ENCODE results near the gene LCN12. TPM values are rescaled to one million over a fixed set of nuclear protein-coding genes. Genes with fewer than 3 reads are reported as not detected.

LCN12 gene
- total RNA-seq, 1 experiment from 2014 or later: 4.2 TPM

DNA sequence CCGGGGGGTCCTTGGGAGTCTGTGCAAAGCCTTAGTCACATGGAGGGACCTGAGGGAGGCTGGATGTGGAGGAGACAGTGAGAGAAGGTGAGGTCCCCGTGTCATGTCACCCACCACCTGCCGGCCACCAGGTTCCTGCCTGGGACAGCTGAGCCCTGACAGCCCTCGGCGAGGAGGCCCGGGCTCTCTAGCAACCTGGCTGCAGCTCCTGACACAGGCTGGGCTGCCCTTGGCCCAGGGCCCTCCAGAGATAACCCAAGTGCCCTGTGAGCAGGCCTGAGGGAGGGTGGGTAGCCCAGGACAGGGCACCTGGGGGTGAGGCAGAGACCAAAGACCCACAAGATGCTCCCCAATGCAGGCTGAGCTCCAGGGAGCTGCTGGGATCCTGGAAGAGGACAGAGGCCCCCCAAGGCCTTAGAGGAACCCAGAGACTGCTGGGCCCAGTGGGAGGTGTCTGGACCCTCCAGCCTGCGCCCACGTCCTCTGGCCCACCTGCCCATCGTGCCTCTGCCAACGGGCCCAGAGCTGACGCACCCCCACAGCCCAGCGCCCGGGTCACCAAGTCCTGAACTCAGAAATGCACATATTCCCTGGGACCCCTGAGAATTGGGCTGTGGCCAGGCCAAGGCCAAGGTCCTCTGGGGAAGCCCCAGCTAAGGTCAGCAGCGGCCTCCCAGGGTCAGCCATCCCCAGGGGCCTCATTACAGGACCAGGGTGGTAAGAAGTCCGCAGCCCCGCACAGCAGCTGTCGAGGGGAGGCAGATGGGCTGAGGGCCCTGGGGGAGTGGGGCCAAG, 16.5 kb downstream of the LCN12 start:
- ATAC-seq: no peak
- H3K9ac ChIP-seq (ENCODE audit: low read length): no peak overlapping the region
- H3K4me1 ChIP-seq (ENCODE audit: control insufficient read depth in 1 of 2, insufficient read depth in 2 of 2, low read length in 2 of 2): peaks cover 11 to 24% of the 10 kb centered on the region in 2 experiments
- H3K27me3 ChIP-seq (ENCODE audit: insufficient read depth, low read length): no peaks in the 10 kb centered on the region
- BruUV-seq (replicated peaks): no TSS peak
- no peak overlapping the region for H2AFZ ChIP-seq (ENCODE audit: low read depth, low read length, poor library complexity, severe bottlenecking)
- H3K9me2 ChIP-seq (ENCODE audit: insufficient read depth): no peaks in the 10 kb centered on the region
- TF ChIP-seq, protein P1, sequence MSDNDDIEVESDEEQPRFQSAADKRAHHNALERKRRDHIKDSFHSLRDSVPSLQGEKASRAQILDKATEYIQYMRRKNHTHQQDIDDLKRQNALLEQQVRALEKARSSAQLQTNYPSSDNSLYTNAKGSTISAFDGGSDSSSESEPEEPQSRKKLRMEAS (IDR thresholded peaks at IDR 0.05): no peak
- no peak for TF ChIP-seq CBX3 (IDR thresholded peaks at IDR 0.05; ENCODE audit: low read depth)
- TF ChIP-seq POLR2AphosphoS5 (IDR thresholded peaks at IDR 0.05; ENCODE audit: low read depth, low read length): no peak
- no peak for TF ChIP-seq SRF (IDR thresholded peaks at IDR 0.05; ENCODE audit: low read depth)
- no peak for TF ChIP-seq ELF1 (IDR thresholded peaks at IDR 0.05; ENCODE audit: borderline replicate concordance, low read depth)
- no peak for TF ChIP-seq EZH2 (IDR thresholded peaks at IDR 0.05)
- TF ChIP-seq POLR2A (IDR thresholded peaks at IDR 0.05; ENCODE audit: borderline replicate concordance, extremely low read depth, insufficient read depth, insufficient read length): no peak
- TF ChIP-seq, protein P2, sequence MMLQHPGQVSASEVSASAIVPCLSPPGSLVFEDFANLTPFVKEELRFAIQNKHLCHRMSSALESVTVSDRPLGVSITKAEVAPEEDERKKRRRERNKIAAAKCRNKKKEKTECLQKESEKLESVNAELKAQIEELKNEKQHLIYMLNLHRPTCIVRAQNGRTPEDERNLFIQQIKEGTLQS (IDR thresholded peaks at IDR 0.05): no peak
- TF ChIP-seq, protein P3, sequence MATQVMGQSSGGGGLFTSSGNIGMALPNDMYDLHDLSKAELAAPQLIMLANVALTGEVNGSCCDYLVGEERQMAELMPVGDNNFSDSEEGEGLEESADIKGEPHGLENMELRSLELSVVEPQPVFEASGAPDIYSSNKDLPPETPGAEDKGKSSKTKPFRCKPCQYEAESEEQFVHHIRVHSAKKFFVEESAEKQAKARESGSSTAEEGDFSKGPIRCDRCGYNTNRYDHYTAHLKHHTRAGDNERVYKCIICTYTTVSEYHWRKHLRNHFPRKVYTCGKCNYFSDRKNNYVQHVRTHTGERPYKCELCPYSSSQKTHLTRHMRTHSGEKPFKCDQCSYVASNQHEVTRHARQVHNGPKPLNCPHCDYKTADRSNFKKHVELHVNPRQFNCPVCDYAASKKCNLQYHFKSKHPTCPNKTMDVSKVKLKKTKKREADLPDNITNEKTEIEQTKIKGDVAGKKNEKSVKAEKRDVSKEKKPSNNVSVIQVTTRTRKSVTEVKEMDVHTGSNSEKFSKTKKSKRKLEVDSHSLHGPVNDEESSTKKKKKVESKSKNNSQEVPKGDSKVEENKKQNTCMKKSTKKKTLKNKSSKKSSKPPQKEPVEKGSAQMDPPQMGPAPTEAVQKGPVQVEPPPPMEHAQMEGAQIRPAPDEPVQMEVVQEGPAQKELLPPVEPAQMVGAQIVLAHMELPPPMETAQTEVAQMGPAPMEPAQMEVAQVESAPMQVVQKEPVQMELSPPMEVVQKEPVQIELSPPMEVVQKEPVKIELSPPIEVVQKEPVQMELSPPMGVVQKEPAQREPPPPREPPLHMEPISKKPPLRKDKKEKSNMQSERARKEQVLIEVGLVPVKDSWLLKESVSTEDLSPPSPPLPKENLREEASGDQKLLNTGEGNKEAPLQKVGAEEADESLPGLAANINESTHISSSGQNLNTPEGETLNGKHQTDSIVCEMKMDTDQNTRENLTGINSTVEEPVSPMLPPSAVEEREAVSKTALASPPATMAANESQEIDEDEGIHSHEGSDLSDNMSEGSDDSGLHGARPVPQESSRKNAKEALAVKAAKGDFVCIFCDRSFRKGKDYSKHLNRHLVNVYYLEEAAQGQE (IDR thresholded peaks at IDR 0.05; ENCODE audit: low read depth): no peak
- TF ChIP-seq ZFX (IDR thresholded peaks at IDR 0.05): no peak
- no peak for TF ChIP-seq JUND (IDR thresholded peaks at IDR 0.05)
- TF ChIP-seq CEBPB (IDR thresholded peaks at IDR 0.05; ENCODE audit: low read depth): no peak
- TF ChIP-seq SIN3A (IDR thresholded peaks at IDR 0.05; ENCODE audit: low read depth): no peak
- TF ChIP-seq ZNF274 (IDR thresholded peaks at IDR 0.05; ENCODE audit: low read depth, low read length): no peak
- TF ChIP-seq, protein P4, sequence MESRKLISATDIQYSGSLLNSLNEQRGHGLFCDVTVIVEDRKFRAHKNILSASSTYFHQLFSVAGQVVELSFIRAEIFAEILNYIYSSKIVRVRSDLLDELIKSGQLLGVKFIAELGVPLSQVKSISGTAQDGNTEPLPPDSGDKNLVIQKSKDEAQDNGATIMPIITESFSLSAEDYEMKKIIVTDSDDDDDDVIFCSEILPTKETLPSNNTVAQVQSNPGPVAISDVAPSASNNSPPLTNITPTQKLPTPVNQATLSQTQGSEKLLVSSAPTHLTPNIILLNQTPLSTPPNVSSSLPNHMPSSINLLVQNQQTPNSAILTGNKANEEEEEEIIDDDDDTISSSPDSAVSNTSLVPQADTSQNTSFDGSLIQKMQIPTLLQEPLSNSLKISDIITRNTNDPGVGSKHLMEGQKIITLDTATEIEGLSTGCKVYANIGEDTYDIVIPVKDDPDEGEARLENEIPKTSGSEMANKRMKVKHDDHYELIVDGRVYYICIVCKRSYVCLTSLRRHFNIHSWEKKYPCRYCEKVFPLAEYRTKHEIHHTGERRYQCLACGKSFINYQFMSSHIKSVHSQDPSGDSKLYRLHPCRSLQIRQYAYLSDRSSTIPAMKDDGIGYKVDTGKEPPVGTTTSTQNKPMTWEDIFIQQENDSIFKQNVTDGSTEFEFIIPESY (IDR thresholded peaks at IDR 0.05; ENCODE audit: extremely low read depth, insufficient replicate concordance, low read length): no peak
- TF ChIP-seq, protein P5, sequence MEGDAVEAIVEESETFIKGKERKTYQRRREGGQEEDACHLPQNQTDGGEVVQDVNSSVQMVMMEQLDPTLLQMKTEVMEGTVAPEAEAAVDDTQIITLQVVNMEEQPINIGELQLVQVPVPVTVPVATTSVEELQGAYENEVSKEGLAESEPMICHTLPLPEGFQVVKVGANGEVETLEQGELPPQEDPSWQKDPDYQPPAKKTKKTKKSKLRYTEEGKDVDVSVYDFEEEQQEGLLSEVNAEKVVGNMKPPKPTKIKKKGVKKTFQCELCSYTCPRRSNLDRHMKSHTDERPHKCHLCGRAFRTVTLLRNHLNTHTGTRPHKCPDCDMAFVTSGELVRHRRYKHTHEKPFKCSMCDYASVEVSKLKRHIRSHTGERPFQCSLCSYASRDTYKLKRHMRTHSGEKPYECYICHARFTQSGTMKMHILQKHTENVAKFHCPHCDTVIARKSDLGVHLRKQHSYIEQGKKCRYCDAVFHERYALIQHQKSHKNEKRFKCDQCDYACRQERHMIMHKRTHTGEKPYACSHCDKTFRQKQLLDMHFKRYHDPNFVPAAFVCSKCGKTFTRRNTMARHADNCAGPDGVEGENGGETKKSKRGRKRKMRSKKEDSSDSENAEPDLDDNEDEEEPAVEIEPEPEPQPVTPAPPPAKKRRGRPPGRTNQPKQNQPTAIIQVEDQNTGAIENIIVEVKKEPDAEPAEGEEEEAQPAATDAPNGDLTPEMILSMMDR (IDR thresholded peaks at IDR 0.05 in 2 of 3, conservative IDR thresholded peaks at IDR 0.05 in 1 of 3; ENCODE audit: borderline replicate concordance in 1 of 3, insufficient read depth in 1 of 3, low read depth in 2 of 3, low read length in 2 of 3): no peak
- TF ChIP-seq EGR1 (IDR thresholded peaks at IDR 0.05; ENCODE audit: low read depth): no peak
- no peak for TF ChIP-seq SP1 (IDR thresholded peaks at IDR 0.05; ENCODE audit: low read depth)
- no peak for TF ChIP-seq RAD21 (IDR thresholded peaks at IDR 0.05; ENCODE audit: low read depth)
- no peak for TF ChIP-seq FOSL1 (IDR thresholded peaks at IDR 0.05; ENCODE audit: low read depth)
- no peak overlapping the region; the same call in 1 of the 2 replicates for H3K27ac ChIP-seq (ENCODE audit: low read depth, low read length)
- H3K4me3 ChIP-seq (replicated peaks in 1 of 2; ENCODE audit: low read depth in 1 of 2, low read length in 2 of 2): no peak overlapping the region
- no peaks in the 10 kb centered on the region for H4K20me1 ChIP-seq (ENCODE audit: insufficient read depth)
- no peak overlapping the region for H3K4me2 ChIP-seq (ENCODE audit: low read length)
- ChIA-PET POLR2A (interaction anchor here (1.2 kb wide), 1 partner anchor 10 kb away, joined by 5 read pairs; no protein-coding TSS in a partner anchor), CTCF (no interaction called here), RAD21 (ENCODE audit: low non-redundant PET in 1 of 2, low total read pairs in 2 of 2, uncharacterized antibody in 2 of 2, unreplicated experiment in 2 of 2) (no interaction called here)
- no peaks in the 10 kb centered on the region for H3K79me2 ChIP-seq (ENCODE audit: insufficient read depth, low read length)
- no peaks in the 10 kb centered on the region for H3K9me3 ChIP-seq (ENCODE audit: control insufficient read depth in 1 of 2, insufficient read depth in 1 of 2, low read depth in 1 of 2, low read length in 2 of 2)
- no peaks in the 10 kb centered on the region for H3K36me3 ChIP-seq (ENCODE audit: control insufficient read depth in 1 of 2, insufficient read depth in 2 of 2, low read length in 2 of 2)
- DNase-seq (ENCODE audit: low read depth, low spot score): no peak
- intact Hi-C loops (cut with micrococcal nuclease): no loop called here
